GM23338 (cell line): ENCODE data around the gene ENPP7. TPM values are rescaled to one million over a fixed set of nuclear protein-coding genes. Genes with fewer than 3 reads are reported as not detected.

Source experiments
- ATAC-seq: fragments of 200-7000 bp; cut with Tn5 transposase; 3 replicates; pipeline ENCODE4 v1.9.1; 2020
- DNase-seq: peaks from one replicate; pipeline ENCODE4 v3.0.0-alpha.2; 2015; ENCODE audit warnings: low spot score
- H2AFZ ChIP-seq: fragments of 200-600 bp; sonication (generic); 2 replicates; pipeline ENCODE4 v1.8.0; 2016; ENCODE audit warnings: antibody characterized with exemption, mild to moderate bottlenecking, moderate library complexity
- H3F3A ChIP-seq: fragments of 200-600 bp; sonication (generic); replicated peaks from 2 replicates; pipeline ENCODE4 v1.8.0; 2017; ENCODE audit warnings: antibody characterized with exemption, mixed run types, low read depth
- H3K27ac ChIP-seq: fragments of 200-600 bp; sonication (generic); 2 replicates; pipeline ENCODE4 v1.6.1; 2016; ENCODE audit warnings: low read depth
- H3K27me3 ChIP-seq: fragments of 200-600 bp; sonication (generic); 2 replicates; pipeline ENCODE4 v1.8.0; 2016; ENCODE audit warnings: mild to moderate bottlenecking, mixed run types, moderate library complexity; ENCODE audit not compliant: insufficient read depth
- H3K36me3 ChIP-seq: fragments of 200-600 bp; sonication (generic); 2 replicates; pipeline ENCODE4 v1.8.0; 2016; ENCODE audit warnings: mild to moderate bottlenecking; ENCODE audit not compliant: insufficient read depth
- H3K4me1 ChIP-seq: fragments of 200-600 bp; sonication (generic); 2 replicates; pipeline ENCODE4 v1.8.0; 2016; ENCODE audit warnings: mild to moderate bottlenecking, moderate library complexity; ENCODE audit not compliant: insufficient read depth
- H3K4me2 ChIP-seq: fragments of 200-600 bp; sonication (generic); 2 replicates; pipeline ENCODE4 v1.7.1; 2017; ENCODE audit warnings: mixed run types
- H3K4me3 ChIP-seq: fragments of 200-600 bp; sonication (generic); 2 replicates; pipeline ENCODE4 v1.6.1; 2016; ENCODE audit warnings: mixed run types
- H3K79me2 ChIP-seq: fragments of 200-600 bp; sonication (generic); replicated peaks from 2 replicates; pipeline ENCODE4 v1.8.0; 2017; ENCODE audit warnings: mild to moderate bottlenecking; ENCODE audit not compliant: insufficient read depth
- H3K9me2 ChIP-seq: fragments of 200-600 bp; sonication (generic); 2 replicates; pipeline ENCODE4 v1.8.0; 2017; ENCODE audit not compliant: insufficient read depth
- H4K20me1 ChIP-seq: fragments of 200-600 bp; sonication (generic); replicated peaks from 2 replicates; pipeline ENCODE4 v1.8.0; 2017; ENCODE audit warnings: mild to moderate bottlenecking; ENCODE audit not compliant: insufficient read depth
- H3K27ac Mint-ChIP-seq: 2 replicates; pipeline ENCODE4 v1.8.0; 2020; ENCODE audit warnings: inconsistent platforms, mild to moderate bottlenecking, moderate library complexity, mixed read lengths
- H3K27me3 Mint-ChIP-seq: 3 replicates; pipeline ENCODE4 v1.8.0; 2022; ENCODE audit warnings: low read depth, mild to moderate bottlenecking, moderate library complexity, mixed read lengths, inconsistent platforms; ENCODE audit not compliant: insufficient read depth, poor library complexity
- H3K36me3 Mint-ChIP-seq: 3 replicates; pipeline ENCODE4 v1.8.0; 2021; ENCODE audit warnings: low read depth, mild to moderate bottlenecking, inconsistent platforms, moderate library complexity, mixed read lengths
- H3K4me1 Mint-ChIP-seq: 3 replicates; pipeline ENCODE4 v1.8.0; 2020; ENCODE audit warnings: mild to moderate bottlenecking, inconsistent platforms, mixed read lengths
- H3K4me3 Mint-ChIP-seq: 3 replicates; pipeline ENCODE4 v1.8.0; 2021; ENCODE audit warnings: moderate library complexity, mild to moderate bottlenecking, inconsistent platforms, mixed read lengths
- H3K9me3 Mint-ChIP-seq: 3 replicates; pipeline ENCODE4 v1.8.0; 2020; ENCODE audit warnings: moderate library complexity, mild to moderate bottlenecking, inconsistent platforms, mixed read lengths
- CREB1 ChIP-seq: fragments of 250-450 bp; sonication (Bioruptor Pico); IDR thresholded peaks from 2 replicates; pipeline ENCODE4 v1.5.0; 2020; ENCODE audit warnings: low read depth, mild to moderate bottlenecking, moderate library complexity
- EZH2 ChIP-seq: fragments of 200-600 bp; sonication (generic); IDR thresholded peaks from one replicate; pipeline ENCODE4 v1.8.0; 2017; ENCODE audit warnings: antibody characterized with exemption, mild to moderate bottlenecking, low read depth; ENCODE audit not compliant: unreplicated experiment
- EZH2phosphoT487 ChIP-seq: fragments of 200-600 bp; sonication (generic); IDR thresholded peaks from one replicate; pipeline ENCODE4 v1.8.1; 2018; ENCODE audit warnings: antibody characterized with exemption; ENCODE audit not compliant: unreplicated experiment
- JUNB ChIP-seq: IDR thresholded peaks from one replicate; pipeline ENCODE4 v1.6.1; 2016; ENCODE audit warnings: antibody characterized with exemption; ENCODE audit not compliant: unreplicated experiment
- NANOG ChIP-seq: IDR thresholded peaks from 2 replicates; pipeline ENCODE4 v1.6.1; 2016; ENCODE audit warnings: antibody characterized with exemption, borderline replicate concordance
- POLR2AphosphoS5 ChIP-seq: IDR thresholded peaks from 2 replicates; pipeline ENCODE4 v1.6.1; 2016; ENCODE audit warnings: antibody characterized with exemption, low read depth
- STAT1 ChIP-seq: IDR thresholded peaks from one replicate; pipeline ENCODE4 v1.6.1; 2016; ENCODE audit warnings: antibody characterized with exemption; ENCODE audit not compliant: unreplicated experiment
- ZNF114 ChIP-seq: fragments of 250-450 bp; sonication (Bioruptor Pico); IDR thresholded peaks from 2 replicates; pipeline ENCODE4 v1.5.0; 2020; ENCODE audit warnings: mild to moderate bottlenecking, moderate library complexity
- ZNF331 ChIP-seq: fragments of 250-450 bp; sonication (Bioruptor Pico); IDR thresholded peaks from 2 replicates; pipeline ENCODE4 v1.5.0; 2020; ENCODE audit warnings: low read depth, mild to moderate bottlenecking, moderate library complexity
- polyA plus RNA-seq: library from polyadenylated mRNA; unstranded; fragments of >200 nt; fragmentation: Nextera tagmentation; extraction: Ambion mirVana; gene quantifications from 2 replicates; pipeline ENCODE4 v1.2.1, GENCODE V29; 2016
- total RNA-seq: library from RNA; depleted of rRNA; stranded (reverse); fragments of >200 nt; shearing (Covaris generic); gene quantifications from 2 replicates; pipeline ENCODE4 v1.2.3, GENCODE V29; 2014
- TF ChIP-seq, protein P1 (sequence below): IDR thresholded peaks from 2 replicates; pipeline ENCODE4 v1.6.1; 2016; ENCODE audit warnings: antibody characterized with exemption
- TF ChIP-seq, protein P2 (sequence below): fragments of 250-450 bp; sonication (Bioruptor Pico); IDR thresholded peaks from 2 replicates; pipeline ENCODE4 v1.5.0; 2020; ENCODE audit warnings: mild to moderate bottlenecking, moderate library complexity
- TF ChIP-seq, protein P3 (sequence below), 2 experiments: fragments of 200-600 bp in 1 of 2; sonication (generic) in 1 of 2; conservative IDR thresholded peaks; 2 replicates each; pipeline versions ENCODE4 v1.5.1 to v1.6.1; 2016 to 2017; ENCODE audit warnings: antibody characterized with exemption in 2 of 2, low read depth in 2 of 2, mild to moderate bottlenecking in 2 of 2, moderate library complexity in 1 of 2

The ENPP7 gene
- total and polyA plus RNA-seq, 2 experiments from 2014 or later = not detected

DNA sequence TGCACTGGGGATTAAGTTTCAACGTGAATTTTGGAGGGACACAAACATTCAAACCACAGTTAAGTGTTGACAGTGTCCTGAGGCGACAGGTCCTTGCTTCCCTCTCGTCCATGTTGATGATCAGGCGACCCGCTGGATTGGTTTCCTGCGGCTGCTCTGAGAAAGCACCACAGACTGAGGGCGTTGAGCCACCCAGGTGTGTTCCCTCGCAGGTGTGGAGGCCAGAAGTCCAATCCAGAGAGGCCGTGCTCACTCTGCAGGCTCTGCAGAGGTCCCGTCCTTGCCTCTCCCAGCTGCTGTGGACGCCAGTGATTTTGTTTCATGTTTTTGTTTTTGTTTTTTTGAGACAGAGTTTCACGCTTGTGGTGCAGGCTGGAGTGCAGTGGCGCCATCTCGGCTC is 24.8 kb downstream of the ENPP7 start:
- H3K27ac ChIP-seq = no peak overlapping the region
- H3K4me1 Mint-ChIP-seq = no peaks in the 10 kb centered on the region
- no peaks in the 10 kb centered on the region for H3K4me1 ChIP-seq
- DNase-seq (no peak), ATAC-seq (no peak)
- H4K20me1 ChIP-seq = no peaks in the 10 kb centered on the region
- H3K36me3 ChIP-seq = no peaks in the 10 kb centered on the region
- TF ChIP-seq EZH2 = no peak
- no peak for TF ChIP-seq NANOG
- no peak for TF ChIP-seq CREB1 (CRISPR knock-in tag)
- TF ChIP-seq POLR2AphosphoS5 = no peak
- H3K79me2 ChIP-seq = no peaks in the 10 kb centered on the region
- no peak overlapping the region for H3K4me2 ChIP-seq
- no peak overlapping the region for H3K4me3 ChIP-seq
- no peaks in the 10 kb centered on the region for H3F3A ChIP-seq
- no peak overlapping the region for H3K4me3 Mint-ChIP-seq
- no peak overlapping the region for H2AFZ ChIP-seq
- no peaks in the 10 kb centered on the region for H3K9me2 ChIP-seq
- peaks cover 15% of the 10 kb centered on the region for H3K27me3 Mint-ChIP-seq
- no peak overlapping the region for H3K27ac Mint-ChIP-seq
- H3K27me3 ChIP-seq = peaks cover 7% of the 10 kb centered on the region; the same call in 1 of the 2 replicates
- no peaks in the 10 kb centered on the region for H3K36me3 Mint-ChIP-seq
- H3K9me3 Mint-ChIP-seq = no peaks in the 10 kb centered on the region

DNA sequence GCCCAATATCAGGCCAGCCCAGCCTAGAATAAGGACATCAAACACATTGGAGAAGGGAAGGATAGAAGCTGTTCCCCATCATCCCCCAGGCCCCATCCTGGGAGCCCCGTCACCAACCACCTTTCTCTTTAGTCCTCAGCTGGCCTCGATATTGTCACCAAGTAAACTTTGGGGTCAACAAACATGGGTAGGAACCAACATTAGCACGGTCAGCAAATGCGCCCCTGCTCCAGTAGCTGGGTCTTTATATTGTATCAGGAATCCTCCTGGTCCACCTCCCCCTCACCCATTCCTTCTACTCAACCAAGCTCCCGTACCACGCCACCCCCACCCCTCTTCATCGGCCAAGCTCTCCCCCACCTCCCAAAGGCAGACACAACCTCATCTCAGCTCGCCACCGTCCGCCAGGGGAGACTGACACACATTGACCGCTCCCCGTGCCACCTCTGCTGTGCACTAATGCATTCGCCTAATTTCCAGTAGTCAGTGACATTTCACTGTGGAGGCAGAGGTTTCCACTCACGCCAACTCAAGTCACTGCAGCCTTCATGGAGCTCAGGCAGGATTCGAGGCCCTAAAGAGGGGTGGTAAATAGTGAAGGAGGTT is 26.5 kb downstream of the ENPP7 start:
- Histone ChIP-seq H2AFZ (no peak overlapping the region), H4K20me1 (no peaks in the 10 kb centered on the region), H3K27me3 (no peaks in the 10 kb centered on the region), H3K9me2 (no peaks in the 10 kb centered on the region), H3K27ac (no peak overlapping the region), H3K4me3 (no peak overlapping the region), H3K4me2 (no peak overlapping the region), H3K36me3 (no peaks in the 10 kb centered on the region), H3K4me1 (no peaks in the 10 kb centered on the region), H3F3A (no peaks in the 10 kb centered on the region), H3K79me2 (no peaks in the 10 kb centered on the region)
- Mint-ChIP-seq H3K27me3 (peaks cover 6% of the 10 kb centered on the region), H3K4me3 (no peak overlapping the region), H3K4me1 (no peaks in the 10 kb centered on the region), H3K27ac (no peak overlapping the region), H3K36me3 (no peaks in the 10 kb centered on the region), H3K9me3 (no peaks in the 10 kb centered on the region)
- DNase-seq (no peak), ATAC-seq (no peak)
- TF ChIP-seq CREB1 (CRISPR knock-in tag) = no peak
- TF ChIP-seq, protein P1, sequence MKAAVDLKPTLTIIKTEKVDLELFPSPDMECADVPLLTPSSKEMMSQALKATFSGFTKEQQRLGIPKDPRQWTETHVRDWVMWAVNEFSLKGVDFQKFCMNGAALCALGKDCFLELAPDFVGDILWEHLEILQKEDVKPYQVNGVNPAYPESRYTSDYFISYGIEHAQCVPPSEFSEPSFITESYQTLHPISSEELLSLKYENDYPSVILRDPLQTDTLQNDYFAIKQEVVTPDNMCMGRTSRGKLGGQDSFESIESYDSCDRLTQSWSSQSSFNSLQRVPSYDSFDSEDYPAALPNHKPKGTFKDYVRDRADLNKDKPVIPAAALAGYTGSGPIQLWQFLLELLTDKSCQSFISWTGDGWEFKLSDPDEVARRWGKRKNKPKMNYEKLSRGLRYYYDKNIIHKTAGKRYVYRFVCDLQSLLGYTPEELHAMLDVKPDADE = no peak
- TF ChIP-seq STAT1 = no peak
- no peak for TF ChIP-seq ZNF331 (CRISPR knock-in tag)
- TF ChIP-seq ZNF114 = no peak
- TF ChIP-seq, protein P2, sequence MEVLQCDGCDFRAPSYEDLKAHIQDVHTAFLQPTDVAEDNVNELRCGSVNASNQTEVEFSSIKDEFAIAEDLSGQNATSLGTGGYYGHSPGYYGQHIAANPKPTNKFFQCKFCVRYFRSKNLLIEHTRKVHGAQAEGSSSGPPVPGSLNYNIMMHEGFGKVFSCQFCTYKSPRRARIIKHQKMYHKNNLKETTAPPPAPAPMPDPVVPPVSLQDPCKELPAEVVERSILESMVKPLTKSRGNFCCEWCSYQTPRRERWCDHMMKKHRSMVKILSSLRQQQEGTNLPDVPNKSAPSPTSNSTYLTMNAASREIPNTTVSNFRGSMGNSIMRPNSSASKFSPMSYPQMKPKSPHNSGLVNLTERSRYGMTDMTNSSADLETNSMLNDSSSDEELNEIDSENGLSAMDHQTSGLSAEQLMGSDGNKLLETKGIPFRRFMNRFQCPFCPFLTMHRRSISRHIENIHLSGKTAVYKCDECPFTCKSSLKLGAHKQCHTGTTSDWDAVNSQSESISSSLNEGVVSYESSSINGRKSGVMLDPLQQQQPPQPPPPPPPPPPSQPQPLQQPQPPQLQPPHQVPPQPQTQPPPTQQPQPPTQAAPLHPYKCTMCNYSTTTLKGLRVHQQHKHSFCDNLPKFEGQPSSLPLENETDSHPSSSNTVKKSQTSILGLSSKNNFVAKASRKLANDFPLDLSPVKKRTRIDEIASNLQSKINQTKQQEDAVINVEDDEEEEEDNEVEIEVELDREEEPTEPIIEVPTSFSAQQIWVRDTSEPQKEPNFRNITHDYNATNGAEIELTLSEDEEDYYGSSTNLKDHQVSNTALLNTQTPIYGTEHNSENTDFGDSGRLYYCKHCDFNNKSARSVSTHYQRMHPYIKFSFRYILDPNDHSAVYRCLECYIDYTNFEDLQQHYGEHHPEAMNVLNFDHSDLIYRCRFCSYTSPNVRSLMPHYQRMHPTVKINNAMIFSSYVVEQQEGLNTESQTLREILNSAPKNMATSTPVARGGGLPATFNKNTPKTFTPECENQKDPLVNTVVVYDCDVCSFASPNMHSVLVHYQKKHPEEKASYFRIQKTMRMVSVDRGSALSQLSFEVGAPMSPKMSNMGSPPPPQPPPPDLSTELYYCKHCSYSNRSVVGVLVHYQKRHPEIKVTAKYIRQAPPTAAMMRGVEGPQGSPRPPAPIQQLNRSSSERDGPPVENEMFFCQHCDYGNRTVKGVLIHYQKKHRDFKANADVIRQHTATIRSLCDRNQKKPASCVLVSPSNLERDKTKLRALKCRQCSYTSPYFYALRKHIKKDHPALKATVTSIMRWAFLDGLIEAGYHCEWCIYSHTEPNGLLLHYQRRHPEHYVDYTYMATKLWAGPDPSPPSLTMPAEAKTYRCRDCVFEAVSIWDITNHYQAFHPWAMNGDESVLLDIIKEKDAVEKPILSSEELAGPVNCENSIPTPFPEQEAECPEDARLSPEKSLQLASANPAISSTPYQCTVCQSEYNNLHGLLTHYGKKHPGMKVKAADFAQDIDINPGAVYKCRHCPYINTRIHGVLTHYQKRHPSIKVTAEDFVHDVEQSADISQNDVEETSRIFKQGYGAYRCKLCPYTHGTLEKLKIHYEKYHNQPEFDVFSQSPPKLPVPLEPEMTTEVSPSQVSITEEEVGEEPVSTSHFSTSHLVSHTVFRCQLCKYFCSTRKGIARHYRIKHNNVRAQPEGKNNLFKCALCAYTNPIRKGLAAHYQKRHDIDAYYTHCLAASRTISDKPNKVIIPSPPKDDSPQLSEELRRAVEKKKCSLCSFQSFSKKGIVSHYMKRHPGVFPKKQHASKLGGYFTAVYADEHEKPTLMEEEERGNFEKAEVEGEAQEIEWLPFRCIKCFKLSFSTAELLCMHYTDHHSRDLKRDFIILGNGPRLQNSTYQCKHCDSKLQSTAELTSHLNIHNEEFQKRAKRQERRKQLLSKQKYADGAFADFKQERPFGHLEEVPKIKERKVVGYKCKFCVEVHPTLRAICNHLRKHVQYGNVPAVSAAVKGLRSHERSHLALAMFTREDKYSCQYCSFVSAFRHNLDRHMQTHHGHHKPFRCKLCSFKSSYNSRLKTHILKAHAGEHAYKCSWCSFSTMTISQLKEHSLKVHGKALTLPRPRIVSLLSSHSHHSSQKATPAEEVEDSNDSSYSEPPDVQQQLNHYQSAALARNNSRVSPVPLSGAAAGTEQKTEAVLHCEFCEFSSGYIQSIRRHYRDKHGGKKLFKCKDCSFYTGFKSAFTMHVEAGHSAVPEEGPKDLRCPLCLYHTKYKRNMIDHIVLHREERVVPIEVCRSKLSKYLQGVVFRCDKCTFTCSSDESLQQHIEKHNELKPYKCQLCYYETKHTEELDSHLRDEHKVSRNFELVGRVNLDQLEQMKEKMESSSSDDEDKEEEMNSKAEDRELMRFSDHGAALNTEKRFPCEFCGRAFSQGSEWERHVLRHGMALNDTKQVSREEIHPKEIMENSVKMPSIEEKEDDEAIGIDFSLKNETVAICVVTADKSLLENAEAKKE (CRISPR knock-in tag) = no peak
- TF ChIP-seq JUNB = no peak
- TF ChIP-seq NANOG = no peak
- TF ChIP-seq POLR2AphosphoS5 = no peak
- TF ChIP-seq EZH2phosphoT487 = no peak
- TF ChIP-seq EZH2 = no peak
- TF ChIP-seq, protein P3, sequence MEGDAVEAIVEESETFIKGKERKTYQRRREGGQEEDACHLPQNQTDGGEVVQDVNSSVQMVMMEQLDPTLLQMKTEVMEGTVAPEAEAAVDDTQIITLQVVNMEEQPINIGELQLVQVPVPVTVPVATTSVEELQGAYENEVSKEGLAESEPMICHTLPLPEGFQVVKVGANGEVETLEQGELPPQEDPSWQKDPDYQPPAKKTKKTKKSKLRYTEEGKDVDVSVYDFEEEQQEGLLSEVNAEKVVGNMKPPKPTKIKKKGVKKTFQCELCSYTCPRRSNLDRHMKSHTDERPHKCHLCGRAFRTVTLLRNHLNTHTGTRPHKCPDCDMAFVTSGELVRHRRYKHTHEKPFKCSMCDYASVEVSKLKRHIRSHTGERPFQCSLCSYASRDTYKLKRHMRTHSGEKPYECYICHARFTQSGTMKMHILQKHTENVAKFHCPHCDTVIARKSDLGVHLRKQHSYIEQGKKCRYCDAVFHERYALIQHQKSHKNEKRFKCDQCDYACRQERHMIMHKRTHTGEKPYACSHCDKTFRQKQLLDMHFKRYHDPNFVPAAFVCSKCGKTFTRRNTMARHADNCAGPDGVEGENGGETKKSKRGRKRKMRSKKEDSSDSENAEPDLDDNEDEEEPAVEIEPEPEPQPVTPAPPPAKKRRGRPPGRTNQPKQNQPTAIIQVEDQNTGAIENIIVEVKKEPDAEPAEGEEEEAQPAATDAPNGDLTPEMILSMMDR (conservative IDR thresholded peaks at IDR 0.05; ENCODE audit: low read depth in 2 of 2) = no peak
